K562 (cell line): ENCODE results near the gene NACC1. TPM values are rescaled to one million over a fixed set of nuclear protein-coding genes. Genes with fewer than 3 reads are reported as not detected.

Experiments
- ATAC-seq: fragments of 200-7000 bp; cut with Tn5 transposase; 3 replicates; pipeline ENCODE4 v1.9.1; 2020; ENCODE audit warnings: moderate library complexity
- BruUV-seq: library from RNA; stranded (reverse); fragments of 400-500 nt; replicated peaks from 2 replicates; lab custom pipeline; 2021; lab: Mats Ljungman, UMichigan
- CTCF ChIA-PET: fragments of 300-600 bp; formaldehyde crosslinking; extraction: SDS; loops from one replicate; lab custom pipeline; 2021; ENCODE audit warnings: low intra/inter-chr PET ratio; lab: Yijun Ruan, JAX
- POLR2A ChIA-PET: fragments of 300-600, 350-650 bp; sonication (Branson Sonifier 250); formaldehyde crosslinking; extraction: SDS; loops from one replicate; lab custom pipeline; 2021; ENCODE audit warnings: antibody characterized with exemption, inconsistent platforms; lab: Yijun Ruan, JAX
- DNase-seq, 4 experiments: peaks; one replicate each; pipeline versions ENCODE4 v3.0.0 to v3.0.0-alpha.2; 2011 to 2018; ENCODE audit warnings: low spot score in 3 of 4, mixed read lengths in 3 of 4; ENCODE audit errors: extremely low read depth in 1 of 4
- FAIRE-seq: peaks from 2 replicates; lab custom pipeline; 2011; peaks lifted over from hg19 to GRCh38; lab: Jason Lieb, UNC
- H2AFZ ChIP-seq: 2 replicates; pipeline ENCODE4 v1.6.0; 2011; ENCODE audit warnings: low read depth, low read length, control low read depth, inconsistent platforms
- H3K27ac ChIP-seq: fragments of 200-600 bp; 3 replicates; pipeline ENCODE4 v1.8.0; 2011; ENCODE audit warnings: low read depth, mild to moderate bottlenecking, control low read depth, inconsistent platforms, low read length, moderate library complexity, mixed read lengths; ENCODE audit errors: extremely low read depth
- H3K27me3 ChIP-seq, 2 experiments: fragments of 300-600 bp in 1 of 2; 2 replicates in 1 of 2; 3 replicates in 1 of 2; pipeline versions ENCODE4 v1.6.0 to v1.8.0; 2011; ENCODE audit warnings: inconsistent platforms in 2 of 2, low read length in 2 of 2, mild to moderate bottlenecking in 1 of 2, mixed read lengths in 1 of 2, moderate library complexity in 1 of 2; ENCODE audit not compliant: control insufficient read depth in 2 of 2, insufficient read depth in 2 of 2
- H3K36me3 ChIP-seq: fragments of 300-600 bp; 3 replicates; pipeline ENCODE4 v1.8.0; 2011; ENCODE audit warnings: mild to moderate bottlenecking, low read length, inconsistent platforms; ENCODE audit not compliant: control insufficient read depth, insufficient read depth
- H3K4me1 ChIP-seq, 2 experiments: fragments of 200-600 bp in 1 of 2; replicated peaks in 1 of 2; 2 replicates in 1 of 2; 3 replicates in 1 of 2; pipeline versions ENCODE4 v1.5.1 to v1.8.0; 2011; ENCODE audit warnings: inconsistent platforms in 2 of 2, low read length in 2 of 2, mild to moderate bottlenecking in 1 of 2, mixed read lengths in 1 of 2, moderate library complexity in 1 of 2; ENCODE audit not compliant: control insufficient read depth in 2 of 2, insufficient read depth in 2 of 2
- H3K4me2 ChIP-seq: 2 replicates; pipeline ENCODE4 v1.6.1; 2011; ENCODE audit warnings: low read length, control low read depth, inconsistent platforms, mixed read lengths; ENCODE audit not compliant: insufficient read depth
- H3K4me3 ChIP-seq: fragments of 200-600 bp; sonication (generic), shearing (Covaris generic); 2 replicates; pipeline ENCODE4 v1.5.1; 2016; ENCODE audit warnings: control low read depth, inconsistent platforms
- H3K79me2 ChIP-seq: fragments of 200-600 bp; 3 replicates; pipeline ENCODE4 v1.8.0; 2011; ENCODE audit warnings: low read length, inconsistent platforms; ENCODE audit not compliant: control insufficient read depth, insufficient read depth
- H3K9ac ChIP-seq, 2 experiments: 2 replicates each; pipeline versions ENCODE4 v1.6.0 to v1.6.1; 2011; ENCODE audit warnings: low read depth in 2 of 2, low read length in 2 of 2, control low read depth in 1 of 2, inconsistent platforms in 1 of 2, mild to moderate bottlenecking in 1 of 2, mixed read lengths in 1 of 2; ENCODE audit not compliant: insufficient read depth in 1 of 2
- H3K9me1 ChIP-seq: one replicate; pipeline ENCODE4 v1.6.0; 2011; ENCODE audit warnings: inconsistent platforms, mild to moderate bottlenecking, low read length, moderate library complexity; ENCODE audit not compliant: control insufficient read depth, insufficient read depth
- H3K9me3 ChIP-seq: replicated peaks from 2 replicates; pipeline ENCODE4 v1.5.1; 2011; ENCODE audit warnings: low read depth, low read length, inconsistent platforms; ENCODE audit not compliant: control insufficient read depth, insufficient read depth
- H4K20me1 ChIP-seq: replicated peaks from 2 replicates; pipeline ENCODE4 v1.6.1; 2011; ENCODE audit warnings: low read length, inconsistent platforms, mixed read lengths; ENCODE audit not compliant: control insufficient read depth, insufficient read depth
- ARNT ChIP-seq, 2 experiments: fragments of 450-650 bp; IDR thresholded peaks; 2 replicates each; pipeline ENCODE4 v1.6.1; 2016; ENCODE audit warnings: mild to moderate bottlenecking in 1 of 2
- ATF3 ChIP-seq, 2 experiments: fragments of 450-650 bp in 1 of 2; sonication (generic) in 1 of 2; formaldehyde crosslinking in 1 of 2; IDR thresholded peaks in 1 of 2; conservative IDR thresholded peaks in 1 of 2; 2 replicates each; pipeline versions ENCODE4 v1.6.1 to v1.8.1; 2016 to 2023; ENCODE audit warnings: mild to moderate bottlenecking in 2 of 2, moderate library complexity in 2 of 2, inconsistent platforms in 1 of 2, missing genetic modification reagents in 1 of 2
- BCOR ChIP-seq: fragments of 450-650 bp; IDR thresholded peaks from 2 replicates; pipeline ENCODE4 v1.6.1; 2016
- CCNT2 ChIP-seq: IDR thresholded peaks from 2 replicates; pipeline ENCODE4 v1.6.1; 2011; ENCODE audit warnings: borderline replicate concordance, low read depth, mild to moderate bottlenecking, moderate library complexity, mixed read lengths, low read length; ENCODE audit not compliant: insufficient read length; ENCODE audit errors: extremely low read depth
- CTBP1 ChIP-seq: fragments of 450-650 bp; IDR thresholded peaks from 2 replicates; pipeline ENCODE4 v1.6.1; 2016; ENCODE audit warnings: borderline replicate concordance
- ETS2 ChIP-seq: IDR thresholded peaks from 2 replicates; pipeline ENCODE4 v1.6.1; 2016; ENCODE audit warnings: borderline replicate concordance, missing genetic modification characterization, mild to moderate bottlenecking, moderate library complexity, missing compliant biosample characterization; ENCODE audit not compliant: poor library complexity, severe bottlenecking
- FIP1L1 ChIP-seq: fragments of 200-400 bp; formaldehyde crosslinking; IDR thresholded peaks from 2 replicates; pipeline ENCODE4 v1.6.1; 2018; ENCODE audit warnings: mild to moderate bottlenecking, low read depth, low read length; ENCODE audit not compliant: poor library complexity, severe bottlenecking
- KLF10 ChIP-seq: fragments of 250-450 bp; sonication (Bioruptor Pico); IDR thresholded peaks from 2 replicates; pipeline ENCODE4 v1.6.1; 2021; ENCODE audit warnings: matching md5 sums
- LCOR ChIP-seq: sonication (generic); formaldehyde crosslinking; IDR thresholded peaks from 2 replicates; pipeline ENCODE4 v1.8.0; 2022; ENCODE audit warnings: mild to moderate bottlenecking, missing genetic modification reagents
- RCOR1 ChIP-seq, 2 experiments: IDR thresholded peaks; 2 replicates each; pipeline ENCODE4 v1.6.1; 2012; ENCODE audit warnings: low read depth in 2 of 2, low read length in 2 of 2, borderline replicate concordance in 1 of 2, improper control_type of control experiment in 1 of 2
- TAL1 ChIP-seq: fragments of 450-650 bp; IDR thresholded peaks from 2 replicates; pipeline ENCODE4 v1.6.1; 2016; ENCODE audit warnings: mild to moderate bottlenecking
- YBX1 ChIP-seq: fragments of 450-650 bp; IDR thresholded peaks from 2 replicates; pipeline ENCODE4 v1.7.1; 2016; ENCODE audit warnings: mild to moderate bottlenecking
- YY1 ChIP-seq, 3 experiments: IDR thresholded peaks; 2 replicates each; pipeline ENCODE4 v1.6.1; 2011; ENCODE audit warnings: low read length in 2 of 3, mild to moderate bottlenecking in 2 of 3, moderate library complexity in 2 of 3, borderline replicate concordance in 1 of 3, control low read depth in 1 of 3, low read depth in 1 of 3; ENCODE audit not compliant: insufficient read depth in 3 of 3, insufficient replicate concordance in 2 of 3, control insufficient read depth in 1 of 3, insufficient read length in 1 of 3; ENCODE audit errors: extremely low read depth in 1 of 3
- ZBTB7A ChIP-seq: IDR thresholded peaks from 2 replicates; pipeline ENCODE4 v1.6.1; 2011; ENCODE audit warnings: low read depth, mild to moderate bottlenecking, low read length, moderate library complexity, borderline replicate concordance; ENCODE audit not compliant: control insufficient read depth
- ZBTB8A ChIP-seq: fragments of 450-650 bp; IDR thresholded peaks from 2 replicates; pipeline ENCODE4 v1.6.1; 2018; ENCODE audit warnings: mild to moderate bottlenecking, moderate library complexity; ENCODE audit not compliant: partially characterized antibody
- ZNF165 ChIP-seq: fragments of 250-450 bp; sonication (Bioruptor Pico); IDR thresholded peaks from 2 replicates; pipeline ENCODE4 v1.4.0; 2020; ENCODE audit warnings: borderline replicate concordance
- WGBS: fragments of 100-300 bp; shearing (Covaris generic); methylation state at CpG from one replicate; pipeline ENCODE4 v1.1.6; 2016; ENCODE audit warnings: low coverage, mixed read lengths; ENCODE audit not compliant: insufficient coverage; ENCODE audit errors: missing lambda C conversion rate; 5-methylcytosine and 5-hydroxymethylcytosine counted together
- in situ Hi-C: fragments of 300-500 bp; cut with MboI; formaldehyde crosslinking; loops from 4 replicates; pipeline ENCODE4 v1.15.0; 2018; ENCODE audit warnings: inconsistent platforms, mixed read lengths
- intact Hi-C: fragments of 100-400 bp; cut with micrococcal nuclease; formaldehyde crosslinking; loops from 2 replicates; pipeline ENCODE4 v1.14.2; 2022
- polyA plus RNA-seq, 8 experiments: library from polyadenylated mRNA; depleted of rRNA in 4 of 8; stranded (reverse) in 5 of 8; unstranded in 3 of 8; fragments of >200 nt; fragmentation: Nextera tagmentation in 2 of 8; fragmentation: Illumina TruSeq in 1 of 8; extraction: Ambion mirVana in 2 of 8; extraction: Trizol in 1 of 8; gene quantifications; 2 replicates each; pipeline versions ENCODE4 v1.2.1 to v1.2.3, GENCODE V29; 2011 to 2014; ENCODE audit warnings: inconsistent platforms in 1 of 8, missing spikeins in 1 of 8
- total RNA-seq, 7 experiments: library from RNA; depleted of rRNA in 6 of 7; stranded (reverse); fragments of >200 nt in 6 of 7; fragmentation: Illumina TruSeq in 2 of 7; extraction: Trizol in 2 of 7; gene quantifications; 2 replicates each; pipeline versions ENCODE4 v1.2.1 to v1.2.3, GENCODE V29; 2011 to 2021; ENCODE audit warnings: low replicate concordance in 1 of 7
- TF ChIP-seq, protein P1 (sequence below): fragments of 250-450 bp; sonication (Bioruptor Pico); IDR thresholded peaks from 2 replicates; pipeline ENCODE4 v1.9.0; 2021; ENCODE audit warnings: mild to moderate bottlenecking

Gene NACC1
- total and polyA plus RNA-seq, 9 of the 15 experiments (the other 6 are each of a cell fraction or from before 2014, with no cell fraction given): 0.04 to 96.6 (median 25.8) TPM

GRCh38 chr19:13100031-13100588 lies 18.0 kb upstream of the NACC1 start (continued):
- no peak for TF ChIP-seq YBX1

DNA sequence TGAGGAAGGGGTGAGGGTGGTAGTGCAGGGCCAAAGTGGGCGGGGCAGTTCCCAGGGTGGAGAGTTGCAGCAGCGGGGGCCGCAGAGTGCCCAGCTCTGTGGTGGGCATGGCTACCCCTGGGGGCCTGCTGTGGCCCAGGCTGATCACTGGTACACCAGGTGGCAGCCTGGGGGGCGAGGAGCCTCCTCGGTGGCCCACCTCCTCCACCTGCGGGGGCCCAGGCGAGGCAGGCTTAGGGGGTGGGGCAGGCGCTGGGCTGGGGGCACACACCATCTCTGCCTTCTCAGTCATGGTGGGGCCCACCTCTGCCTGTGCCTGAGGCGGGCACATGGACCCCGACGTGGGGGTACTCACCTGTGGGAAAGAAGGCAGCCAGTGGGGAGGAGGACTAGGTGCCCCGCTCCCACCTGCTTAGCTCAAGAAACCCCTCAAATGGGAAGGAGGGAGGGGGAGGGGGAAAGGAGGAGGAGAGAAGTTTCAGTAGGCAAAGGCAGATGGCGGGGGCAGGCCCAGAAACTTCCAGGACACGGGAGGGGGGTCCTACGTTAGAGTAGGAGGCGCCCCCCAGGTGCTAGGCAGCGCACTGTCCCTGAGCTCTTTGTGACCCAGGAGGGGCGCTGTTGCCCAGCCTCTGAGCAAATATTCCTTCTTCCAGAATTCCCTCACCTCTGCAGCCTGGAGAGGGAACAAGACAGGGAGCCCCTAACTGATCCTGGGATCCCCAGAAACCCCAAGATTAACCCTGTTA lies 17.0 kb upstream of the NACC1 start:
- BruUV-seq: no TSS peak
- no peaks in the 10 kb centered on the region for H3K9me1 ChIP-seq
- in situ Hi-C loops (no loop called here), intact Hi-C loops (loop anchor here (10.0 kb wide), 1 partner anchor 134 kb away; no protein-coding TSS in a partner anchor)
- H3K27ac ChIP-seq: peak overlapping the region; percentile 98
- FAIRE-seq (peak; percentile 51), ATAC-seq (peak; percentile 6; the same call in 2 of the 3 replicates), DNase-seq (peak; percentile 56 to 81 (median 61))
- WGBS: 12% methylated on average over 11 of the region's 18 CpGs
- H3K79me2 ChIP-seq: peaks cover 60% of the 10 kb centered on the region
- H3K27me3 ChIP-seq: no peaks in the 10 kb centered on the region
- no peaks in the 10 kb centered on the region for H4K20me1 ChIP-seq
- no peaks in the 10 kb centered on the region for H3K9me3 ChIP-seq
- ChIA-PET CTCF (interaction anchor here (1.2 kb wide), 1 partner anchor 162 kb away, joined by 5 read pairs; no protein-coding TSS in a partner anchor), POLR2A (interaction anchor here (0.5 to 3.1 kb wide), 12 partner anchors 11 to 181 kb away, joined by 3 to 16 read pairs (median 3); no protein-coding TSS in a partner anchor)
- H2AFZ ChIP-seq: no peak overlapping the region
- H3K4me2 ChIP-seq: peak overlapping the region; percentile 99
- peak overlapping the region; percentile 95 to 99 for H3K9ac ChIP-seq
- H3K4me1 ChIP-seq: peaks cover 32 to 77% of the 10 kb centered on the region in 2 experiments
- peak overlapping the region; percentile 98 for H3K4me3 ChIP-seq
- peaks cover 44% of the 10 kb centered on the region for H3K36me3 ChIP-seq
- TF ChIP-seq RCOR1 (IDR thresholded peaks at IDR 0.05; ENCODE audit: borderline replicate concordance in 1 of 2, low read depth in 2 of 2, low read length in 2 of 2) (0 out of 4 replicates have a peak, but pooled peaks of 1 of the 2 experiments have one; percentile 38), LCOR (CRISPR knock-in tag) (no peak), YY1 (IDR thresholded peaks at IDR 0.05; ENCODE audit: borderline replicate concordance in 1 of 3, control insufficient read depth in 1 of 3, extremely low read depth in 1 of 3, insufficient read depth in 3 of 3, insufficient read length in 1 of 3, insufficient replicate concordance in 2 of 3, low read depth in 1 of 3, low read length in 2 of 3) (peak in 1 of 3 experiments; percentile 11), ZBTB8A (no peak), TAL1 (no peak), BCOR (no peak), CTBP1 (peak; percentile 20; the same call in 1 of the 2 replicates), ATF3 (IDR thresholded peaks at IDR 0.05) (no peak), ATF3 (CRISPR knock-in tag; conservative IDR thresholded peaks at IDR 0.05) (no peak), CCNT2 (no peak), ZNF165 (CRISPR knock-in tag) (no peak), ARNT (IDR thresholded peaks at IDR 0.05) (no peak), KLF10 (no peak), FIP1L1 (no peak), ZBTB7A (peak; percentile 93), ETS2 (no peak)
- TF ChIP-seq, protein P1, sequence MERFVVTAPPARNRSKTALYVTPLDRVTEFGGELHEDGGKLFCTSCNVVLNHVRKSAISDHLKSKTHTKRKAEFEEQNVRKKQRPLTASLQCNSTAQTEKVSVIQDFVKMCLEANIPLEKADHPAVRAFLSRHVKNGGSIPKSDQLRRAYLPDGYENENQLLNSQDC: no peak
